OCI-M2 (cell line): ENCODE results near the gene SENP7.

Experiments
- DNase-seq: peaks from one replicate; lab custom pipeline; 2025; ENCODE audit not compliant: unreplicated experiment; lab: John Stamatoyannopoulos, UW

SENP7 gene

DNA sequence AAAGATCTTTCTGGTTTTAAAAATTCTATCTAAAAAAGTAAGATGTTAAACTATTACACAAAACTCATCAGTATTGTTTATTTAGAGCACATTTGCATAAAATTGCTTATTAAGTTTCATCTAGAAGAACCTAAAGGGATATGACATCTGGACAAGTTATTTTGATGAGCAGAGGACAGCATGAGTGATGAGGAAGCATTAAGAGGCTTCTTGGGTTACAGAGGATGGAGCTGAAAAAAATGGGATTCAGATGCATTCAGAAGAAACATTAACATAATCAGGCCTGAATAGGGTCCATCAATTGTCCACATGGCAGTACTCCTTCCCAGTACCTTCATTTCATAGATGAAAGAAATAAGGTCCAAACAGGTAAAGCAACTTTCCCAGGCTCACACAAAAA is 234.3 kb downstream of the SENP7 start:
- DNase-seq: no peak
